ENCODE measurements around the gene FGD2. TPM values are rescaled to one million over a fixed set of nuclear protein-coding genes. Genes with fewer than 3 reads are reported as not detected.

Gene FGD2
- total RNA-seq, 1 donor from 2014 or later: not detected

GRCh38 chr6:37059344-37060194 is 54.1 kb downstream of the FGD2 start:
- Mint-ChIP-seq H3K36me3 (ENCODE audit: unreplicated experiment) (no peaks in the 10 kb centered on the region), H3K27me3 (ENCODE audit: unreplicated experiment) (peaks cover 7% of the 10 kb centered on the region), H3K9me3 (ENCODE audit: unreplicated experiment) (peaks cover 3% of the 10 kb centered on the region), H3K4me1 (ENCODE audit: low read depth, unreplicated experiment) (peaks cover 2% of the 10 kb centered on the region), H3K4me3 (ENCODE audit: unreplicated experiment) (no peak overlapping the region), H3K27ac (ENCODE audit: unreplicated experiment) (no peak overlapping the region)
- no peak for DNase-seq
- TF ChIP-seq CTCF (IDR thresholded peaks at IDR 0.05; ENCODE audit: partially characterized antibody, unreplicated experiment): peak; percentile 20

- peaks cover 4% of the 10 kb centered on the region for H3K27me3 Mint-ChIP-seq (ENCODE audit: unreplicated experiment)
- DNase-seq: no peak
- H3K9me3 Mint-ChIP-seq (ENCODE audit: unreplicated experiment): peaks cover 3% of the 10 kb centered on the region
- peaks cover 2% of the 10 kb centered on the region for H3K4me1 Mint-ChIP-seq (ENCODE audit: low read depth, unreplicated experiment)
- H3K4me3 Mint-ChIP-seq (ENCODE audit: unreplicated experiment): no peak overlapping the region
- H3K36me3 Mint-ChIP-seq (ENCODE audit: unreplicated experiment): no peaks in the 10 kb centered on the region
- TF ChIP-seq CTCF (IDR thresholded peaks at IDR 0.05; ENCODE audit: partially characterized antibody, unreplicated experiment): no peak
- H3K27ac Mint-ChIP-seq (ENCODE audit: unreplicated experiment): no peak overlapping the region
These were observed 54.7 kb downstream of the FGD2 start for GRCh38 chr6:37060195-37060559.

GRCh38 chr6:37061157-37061804 is 55.8 kb downstream of the FGD2 start:
- no peak for DNase-seq
- Mint-ChIP-seq H3K36me3 (ENCODE audit: unreplicated experiment) (no peaks in the 10 kb centered on the region), H3K27ac (ENCODE audit: unreplicated experiment) (no peak overlapping the region), H3K27me3 (ENCODE audit: unreplicated experiment) (peaks cover 4% of the 10 kb centered on the region), H3K4me3 (ENCODE audit: unreplicated experiment) (no peak overlapping the region), H3K9me3 (ENCODE audit: unreplicated experiment) (peaks cover 3% of the 10 kb centered on the region), H3K4me1 (ENCODE audit: low read depth, unreplicated experiment) (peaks cover 2% of the 10 kb centered on the region)
- no peak for TF ChIP-seq CTCF (IDR thresholded peaks at IDR 0.05; ENCODE audit: partially characterized antibody, unreplicated experiment)

GRCh38 chr6:37062424-37062823 is 57.0 kb downstream of the FGD2 start:
- peaks cover 2% of the 10 kb centered on the region for H3K27me3 Mint-ChIP-seq (ENCODE audit: unreplicated experiment)
- no peak overlapping the region for H3K27ac Mint-ChIP-seq (ENCODE audit: unreplicated experiment)
- no peak overlapping the region for H3K4me3 Mint-ChIP-seq (ENCODE audit: unreplicated experiment)
- no peak for DNase-seq
- H3K36me3 Mint-ChIP-seq (ENCODE audit: unreplicated experiment): no peaks in the 10 kb centered on the region
- peaks cover 2% of the 10 kb centered on the region for H3K9me3 Mint-ChIP-seq (ENCODE audit: unreplicated experiment)
- no peak for TF ChIP-seq CTCF (IDR thresholded peaks at IDR 0.05; ENCODE audit: partially characterized antibody, unreplicated experiment)
- H3K4me1 Mint-ChIP-seq (ENCODE audit: low read depth, unreplicated experiment): peaks cover 2% of the 10 kb centered on the region

Measured in glutamatergic neuron (in vitro differentiated cells).